LNCaP clone FGC (cell line): ENCODE measurements around the gene SKAP1.
A peak's percentile ranks its signal among the peaks of the same experiment; 100 is the strongest.

Experiments used
- DNase-seq: peaks from one replicate; pipeline ENCODE4 v3.0.0-alpha.2; 2011; ENCODE audit warnings: low read depth
- H3K4me3 ChIP-seq: 2 replicates; pipeline ENCODE4 v1.5.1; 2011; ENCODE audit warnings: mild to moderate bottlenecking, low read depth, low read length, control low read depth
- CTCF ChIP-seq: IDR thresholded peaks from 2 replicates; pipeline ENCODE4 v1.5.1; 2012; ENCODE audit warnings: mild to moderate bottlenecking; ENCODE audit not compliant: control insufficient read depth, insufficient read depth; ENCODE audit errors: extremely low read depth

The SKAP1 gene

GRCh38 chr17:48285614-48286013 is 144.4 kb downstream of the SKAP1 start:
- no peak for TF ChIP-seq CTCF
- no peak overlapping the region for H3K4me3 ChIP-seq
- DNase-seq, result no peak

- DNase-seq, result peak; percentile 66
- H3K4me3 ChIP-seq, result no peak overlapping the region
- no peak for TF ChIP-seq CTCF
These were observed 146.1 kb downstream of the SKAP1 start for GRCh38 chr17:48283907-48284306.

- TF ChIP-seq CTCF, result 0 out of 2 replicates have a peak, but pooled peaks have one; percentile 12
- no peak overlapping the region for H3K4me3 ChIP-seq
- no peak for DNase-seq
These were observed 146.6 kb downstream of the SKAP1 start for GRCh38 chr17:48283411-48283810.

- TF ChIP-seq CTCF, result no peak
- no peak for DNase-seq
- no peak overlapping the region for H3K4me3 ChIP-seq
These were observed 147.7 kb downstream of the SKAP1 start for GRCh38 chr17:48282303-48282702.

GRCh38 chr17:48278760-48279491 is 151.1 kb downstream of the SKAP1 start:
- TF ChIP-seq CTCF, result no peak
- no peak for DNase-seq
- H3K4me3 ChIP-seq, result no peak overlapping the region

GRCh38 chr17:48276776-48277175 is 153.2 kb downstream of the SKAP1 start:
- no peak for DNase-seq
- no peak overlapping the region for H3K4me3 ChIP-seq
- no peak for TF ChIP-seq CTCF

GRCh38 chr17:48270899-48271298 is 159.1 kb downstream of the SKAP1 start:
- TF ChIP-seq CTCF, result no peak
- no peak for DNase-seq

More at GRCh38 chr17:48270899-48271298, 159.1 kb downstream of the SKAP1 start:
- no peak overlapping the region for H3K4me3 ChIP-seq
